ENCODE results near the gene NUDT6.
A peak's percentile ranks its signal among the peaks of the same experiment; 100 is the strongest.

Gene NUDT6

DNA sequence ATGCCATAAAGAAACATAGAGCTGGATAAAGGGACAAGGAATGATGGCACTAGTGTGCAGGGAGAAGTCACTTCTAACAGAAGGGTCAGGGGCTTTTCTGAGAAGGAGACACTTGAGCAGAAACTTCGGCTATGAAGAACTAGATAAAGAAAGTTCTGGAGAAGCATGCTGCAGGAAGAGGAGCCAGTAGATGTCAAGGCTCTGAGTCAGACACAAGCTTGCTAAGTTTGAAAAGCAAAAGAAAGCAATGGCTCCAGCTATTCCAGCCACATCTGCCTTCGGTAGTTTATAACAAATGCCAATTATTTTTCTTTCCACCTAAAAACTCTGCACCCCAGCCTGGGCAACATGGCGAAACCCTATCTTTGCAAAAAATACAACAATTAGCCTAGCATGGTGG lies 7.5 kb downstream of the NUDT6 start:
- DNase-seq (ENCODE audit: low read depth, low spot score) = no peak
- no peak overlapping the region for H3K27ac ChIP-seq

DNA sequence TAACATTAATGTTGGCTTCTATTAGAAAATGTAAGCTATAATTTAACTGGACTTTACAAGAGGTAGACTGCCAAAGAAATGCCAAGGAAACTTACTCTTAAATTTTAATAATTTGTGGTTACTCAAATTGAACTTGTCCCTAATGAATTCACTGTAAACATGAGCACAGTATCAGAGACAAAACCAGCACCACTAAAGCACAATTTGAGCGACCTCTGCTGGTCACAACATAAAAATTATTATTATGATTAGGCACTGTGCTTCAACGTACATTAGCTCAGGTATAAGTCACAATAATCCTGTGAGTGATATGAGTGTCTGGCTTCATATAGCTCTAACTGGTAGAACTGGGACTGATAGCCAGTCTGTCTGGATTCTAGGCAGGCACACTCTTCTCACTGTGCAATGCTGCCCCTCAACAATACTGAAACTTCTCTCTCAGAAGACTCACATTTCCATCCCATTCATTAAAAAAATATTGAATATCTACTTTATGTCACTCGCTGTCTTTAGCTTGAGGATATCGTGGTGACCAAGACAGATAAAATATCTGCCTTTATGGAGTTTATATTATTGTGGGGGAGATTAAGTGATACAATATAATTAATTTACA lies 8.0 kb downstream of the NUDT6 start:
- no peak for DNase-seq (ENCODE audit: low read depth, low spot score)
- H3K27ac ChIP-seq = no peak overlapping the region

DNA sequence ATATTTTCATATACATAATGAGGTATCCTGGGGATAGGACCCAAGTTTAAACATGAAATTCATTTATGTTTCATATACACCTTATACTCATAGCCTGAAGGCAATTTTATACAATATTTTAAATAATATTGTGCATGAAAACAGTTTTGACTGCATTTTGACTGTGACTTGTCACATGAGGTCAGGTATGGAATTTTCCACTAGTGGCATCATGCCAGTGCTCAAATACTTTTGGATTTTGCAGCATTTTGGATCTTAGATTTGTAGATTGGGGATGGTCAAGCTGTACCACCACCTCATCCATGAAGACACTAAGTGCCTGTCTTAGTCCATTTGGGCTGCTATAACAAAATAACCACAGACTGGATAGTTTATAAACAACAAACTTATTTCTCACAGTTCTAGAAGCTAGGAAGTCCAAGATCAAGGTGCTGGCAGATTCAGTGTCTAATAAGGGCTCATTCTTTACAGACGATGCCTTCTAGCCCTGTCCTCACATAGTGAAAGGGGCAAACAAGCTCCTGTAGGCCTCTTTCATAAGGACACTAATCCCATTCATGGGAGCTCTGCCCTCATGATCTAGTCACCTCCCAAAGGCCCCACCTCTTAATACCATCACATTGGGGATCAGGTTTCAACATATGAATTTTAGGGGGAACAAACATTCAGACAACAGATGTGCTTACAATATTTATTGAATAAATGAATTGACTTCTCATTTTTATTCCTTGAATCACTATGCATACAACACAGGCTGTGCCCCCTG lies 9.4 kb downstream of the NUDT6 start:
- H3K27ac ChIP-seq = no peak overlapping the region
- DNase-seq (ENCODE audit: low read depth, low spot score) = no peak

DNA sequence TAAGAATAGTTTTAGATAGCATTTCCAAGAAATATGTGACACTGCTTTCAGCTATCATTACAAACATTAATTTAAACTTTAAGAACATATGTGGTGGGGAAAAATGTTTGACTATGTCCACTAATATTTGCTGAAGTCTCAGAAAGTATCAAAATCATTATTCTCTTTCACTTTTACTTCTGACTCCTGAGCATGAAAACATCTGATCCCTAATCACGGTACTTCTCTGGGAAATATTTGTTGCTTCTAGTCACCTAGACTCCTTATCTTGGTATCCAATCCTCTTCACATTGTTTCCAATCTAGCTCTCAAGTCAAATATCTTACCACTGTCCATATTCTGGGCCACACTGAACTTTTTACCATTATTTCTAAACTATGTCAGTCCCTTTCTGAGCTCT lies 10.8 kb downstream of the NUDT6 start:
- H3K27ac ChIP-seq = no peak overlapping the region
- DNase-seq (ENCODE audit: low read depth, low spot score) = no peak

DNA sequence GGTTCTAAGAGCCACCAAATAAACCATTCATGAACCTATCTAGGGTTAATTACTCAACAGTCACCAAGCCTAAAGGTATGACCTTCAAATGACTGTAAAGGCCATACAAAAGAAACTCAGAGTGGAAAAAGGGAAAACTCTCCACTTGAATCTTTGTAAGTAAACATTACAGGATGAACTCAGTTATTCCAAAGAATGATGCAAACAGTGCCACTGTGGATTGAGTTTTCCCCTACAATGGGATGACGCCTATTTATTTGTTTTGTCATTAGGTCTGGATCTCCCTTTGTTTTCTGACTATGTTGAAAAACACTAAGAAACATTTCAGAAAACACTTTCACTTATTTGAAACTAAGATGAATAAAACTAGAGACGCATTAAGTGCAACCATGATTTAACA lies 12.7 kb downstream of the NUDT6 start:
- DNase-seq (ENCODE audit: low read depth, low spot score) = no peak
- H3K27ac ChIP-seq = no peak overlapping the region

DNA sequence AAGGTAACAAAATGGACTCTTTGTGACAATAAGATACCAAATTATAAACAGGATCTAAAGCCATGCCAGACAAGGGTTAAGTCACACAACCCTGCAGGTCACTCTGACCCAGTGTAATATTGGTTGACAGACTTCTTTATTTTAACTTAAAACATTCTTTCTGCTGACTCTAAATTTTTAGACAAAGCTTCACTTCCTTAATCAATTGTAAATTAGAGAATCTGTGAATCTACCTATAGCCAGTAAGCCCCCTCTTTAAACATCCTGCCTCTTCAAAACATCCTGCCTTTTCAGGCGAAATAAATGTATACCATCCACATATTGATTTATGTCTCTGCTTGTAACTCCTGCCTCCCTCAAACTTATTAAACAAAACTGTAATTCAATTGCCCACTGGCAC lies 14.2 kb downstream of the NUDT6 start:
- DNase-seq (ENCODE audit: low read depth, low spot score) = no peak
- no peak overlapping the region for H3K27ac ChIP-seq

DNA sequence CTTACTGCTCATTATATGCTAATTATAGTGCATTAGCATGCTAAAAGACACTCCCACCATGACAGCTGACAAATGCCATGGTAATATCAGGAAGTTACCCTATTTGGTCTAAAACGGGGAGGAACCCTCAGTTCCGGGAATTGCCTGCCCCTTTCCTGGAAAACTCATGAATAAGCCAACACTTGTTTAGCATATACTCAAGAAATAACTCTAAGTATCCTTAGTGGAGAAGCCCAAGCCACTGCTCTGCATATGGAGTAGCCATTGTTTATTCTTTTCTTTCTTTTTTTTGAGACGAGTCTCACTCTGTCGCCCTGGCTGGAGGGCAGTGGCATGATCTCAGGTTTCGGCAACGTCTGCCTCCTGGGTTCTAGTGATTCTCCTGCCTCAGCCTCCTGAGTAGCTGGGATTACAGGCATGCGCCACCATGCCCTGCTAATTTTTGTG lies 15.5 kb downstream of the NUDT6 start:
- DNase-seq (ENCODE audit: low read depth, low spot score) = no peak
- no peak overlapping the region for H3K27ac ChIP-seq

DNA sequence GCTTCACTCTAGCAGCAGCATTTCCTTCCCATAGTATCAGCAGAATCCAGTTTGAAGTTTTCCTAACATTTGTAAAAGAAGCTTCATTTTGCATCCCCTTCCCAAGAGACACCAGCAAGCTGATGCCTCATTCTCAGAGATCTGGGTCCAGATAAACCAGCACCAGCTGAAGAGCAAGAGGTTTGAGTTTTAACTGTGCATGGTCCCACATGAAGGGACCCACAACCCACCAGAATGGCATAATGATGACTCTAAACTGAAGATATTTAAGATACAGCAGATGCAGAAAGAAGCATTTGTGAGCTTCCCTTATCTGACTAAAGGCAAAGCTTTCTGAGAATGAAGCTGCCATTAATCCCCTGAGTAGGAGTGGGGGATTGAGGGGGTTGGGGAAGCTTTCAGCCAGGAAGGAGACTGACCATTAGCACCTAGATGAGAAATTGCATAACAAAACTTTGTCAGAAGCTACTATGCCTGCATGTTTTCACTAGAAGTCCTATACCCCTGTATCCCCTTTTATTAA lies 18.6 kb downstream of the NUDT6 start:
- DNase-seq (ENCODE audit: low read depth, low spot score) = no peak
- H3K27ac ChIP-seq = no peak overlapping the region

DNA sequence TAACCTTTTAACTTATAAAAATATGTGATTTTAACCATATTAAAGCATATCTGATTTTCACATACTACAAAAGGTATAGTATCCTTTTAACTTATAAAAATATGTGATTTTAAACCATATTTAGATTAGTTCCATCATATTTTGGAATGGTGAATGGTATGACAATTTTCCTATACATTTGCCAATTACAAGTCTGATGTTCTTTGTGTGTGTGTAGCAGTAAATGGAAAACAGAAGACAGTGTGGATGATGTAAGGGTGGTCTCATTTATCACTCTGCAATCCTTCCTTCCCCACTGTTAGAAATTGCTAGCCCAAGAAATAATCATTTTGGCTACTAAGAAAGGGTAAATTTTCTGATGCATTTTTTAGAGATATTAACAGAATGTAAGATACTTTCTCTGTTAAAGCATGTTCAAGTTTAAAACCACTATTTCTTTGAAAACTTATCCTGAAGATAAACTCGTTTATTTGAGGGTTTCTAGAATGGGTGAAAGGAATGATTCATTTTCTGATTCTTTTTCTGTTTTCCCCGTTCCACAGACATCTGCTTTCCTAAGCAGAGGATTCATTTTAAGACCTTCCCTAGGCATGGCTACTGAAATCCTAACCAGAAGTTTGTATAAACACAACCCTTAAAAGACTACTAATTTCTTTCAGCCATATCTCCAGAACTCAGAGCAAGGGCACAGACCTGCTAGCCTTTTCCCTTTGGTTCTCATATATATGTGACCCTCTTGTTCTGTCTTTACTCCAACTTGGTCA lies 21.0 kb downstream of the NUDT6 start:
- no peak overlapping the region for H3K27ac ChIP-seq
- DNase-seq (ENCODE audit: low read depth, low spot score) = no peak

DNA sequence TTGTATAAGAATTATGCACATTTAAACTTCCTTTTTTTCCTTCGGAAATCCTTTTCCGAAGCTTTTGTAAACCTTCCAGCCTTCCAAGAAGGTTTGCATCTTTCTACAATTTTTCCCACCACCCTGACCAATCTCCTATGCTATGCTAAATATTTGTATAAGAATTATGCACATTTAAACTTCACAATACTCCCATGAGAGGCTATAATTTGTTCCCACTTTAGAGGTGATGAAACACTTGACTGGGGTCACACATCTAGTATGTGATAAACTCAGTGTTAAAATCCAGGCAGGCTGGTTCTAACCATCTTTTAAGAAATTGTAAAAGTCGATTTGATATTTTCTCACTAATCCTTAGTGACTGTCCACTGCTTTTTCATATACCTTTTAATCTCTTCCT lies 22.1 kb downstream of the NUDT6 start:
- DNase-seq (ENCODE audit: low read depth, low spot score) = no peak
- H3K27ac ChIP-seq = no peak overlapping the region

DNA sequence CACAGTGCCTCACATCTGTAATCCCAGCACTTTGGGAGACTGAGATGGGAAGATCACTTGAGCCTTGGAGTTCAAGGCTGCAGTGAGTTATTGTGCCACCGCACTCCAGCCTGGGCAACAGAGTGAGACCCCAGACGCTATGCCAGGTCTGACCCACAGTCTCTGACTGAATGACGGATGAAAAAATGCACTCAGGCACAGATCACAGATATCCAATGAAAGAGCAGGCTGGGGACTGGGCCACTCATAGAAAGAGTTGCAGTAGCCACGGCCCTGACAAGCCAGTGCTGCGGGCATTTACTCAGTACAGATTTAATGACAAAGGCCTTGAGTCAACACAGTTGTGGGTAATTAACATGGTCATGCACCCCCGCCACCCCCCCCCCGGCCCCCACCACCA lies 22.7 kb downstream of the NUDT6 start:
- DNase-seq (ENCODE audit: low read depth, low spot score) = no peak
- H3K27ac ChIP-seq = no peak overlapping the region

DNA sequence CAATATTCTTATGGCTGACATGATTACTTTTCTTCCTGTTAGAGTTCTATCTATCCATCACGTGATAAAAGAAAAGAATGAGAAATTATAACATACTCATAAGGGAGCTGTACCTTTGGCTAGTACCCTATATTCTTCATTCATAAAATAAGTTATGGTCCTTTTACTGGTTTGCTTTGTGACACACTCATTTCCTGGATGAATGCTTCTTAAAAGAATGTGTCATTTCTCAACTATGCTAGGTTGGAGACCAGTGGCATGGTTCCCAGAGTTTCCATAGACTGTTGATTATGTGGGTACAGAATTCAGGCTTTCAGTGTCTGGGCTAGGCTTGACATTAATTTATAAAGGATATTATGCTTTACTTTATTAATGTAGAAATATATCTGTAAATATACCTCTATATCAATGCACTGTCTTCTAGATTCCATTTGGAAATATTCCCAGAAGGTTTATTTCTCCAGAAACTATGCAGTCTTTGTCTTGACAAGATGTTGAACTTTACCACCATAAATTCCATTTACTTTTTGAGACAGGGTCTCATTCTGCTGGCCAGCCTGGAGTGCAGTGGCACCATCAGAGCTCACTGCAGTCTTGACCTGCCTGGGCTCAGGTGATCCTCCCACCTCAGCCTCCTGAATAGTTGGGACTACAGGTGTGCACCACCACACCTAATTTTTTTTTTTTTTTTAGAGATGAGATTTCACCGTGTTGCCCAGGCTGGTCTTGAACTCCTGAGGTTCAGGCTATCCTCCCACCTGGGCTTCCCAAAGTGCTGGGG lies 23.8 kb downstream of the NUDT6 start:
- peak overlapping the region; percentile 84 for H3K27ac ChIP-seq
- DNase-seq (ENCODE audit: low read depth, low spot score) = peak; percentile 36

DNA sequence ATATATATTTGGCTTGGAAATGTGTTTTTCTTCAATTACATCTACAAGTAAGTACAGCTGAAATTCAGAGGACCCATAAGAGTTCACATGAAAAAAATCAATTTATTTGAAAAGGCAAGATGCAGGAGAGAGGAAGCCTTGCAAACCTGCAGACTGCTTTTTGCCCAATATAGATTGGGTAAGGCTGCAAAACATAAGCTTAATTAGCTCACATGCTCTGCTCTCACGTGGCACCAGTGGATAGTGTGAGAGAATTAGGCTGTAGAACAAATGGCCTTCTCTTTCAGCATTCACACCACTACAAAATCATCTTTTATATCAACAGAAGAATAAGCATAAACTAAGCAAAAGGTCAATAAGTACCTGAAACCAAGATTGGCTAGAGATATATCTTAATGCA lies 26.1 kb downstream of the NUDT6 start:
- H3K27ac ChIP-seq = no peak overlapping the region
- no peak for DNase-seq (ENCODE audit: low read depth, low spot score)

DNA sequence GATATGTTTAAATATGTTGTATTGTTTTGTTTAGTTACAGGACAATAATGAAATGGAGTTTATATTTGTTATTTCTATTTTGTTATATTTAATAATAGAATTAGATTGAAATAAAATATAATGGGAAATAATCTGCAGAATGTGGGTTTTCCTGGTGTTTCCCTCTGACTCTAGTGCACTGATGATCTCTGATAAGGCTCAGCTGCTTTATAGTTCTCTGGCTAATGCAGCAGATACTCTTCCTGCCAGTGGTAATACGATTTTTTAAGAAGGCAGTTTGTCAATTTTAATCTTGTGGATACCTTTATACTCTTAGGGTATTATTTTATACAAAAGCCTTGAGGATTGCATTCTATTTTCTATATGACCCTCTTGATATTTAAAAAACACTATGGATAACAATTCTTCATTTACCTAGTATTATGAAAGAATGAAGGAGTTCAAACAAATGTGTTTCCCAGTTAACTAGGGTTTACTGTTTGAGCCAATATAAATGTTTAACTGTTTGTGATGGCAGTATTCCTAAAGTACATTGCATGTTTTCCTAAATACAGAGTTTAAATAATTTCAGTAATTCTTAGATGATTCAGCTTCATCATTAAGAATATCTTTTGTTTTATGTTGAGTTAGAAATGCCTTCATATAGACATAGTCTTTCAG lies 26.9 kb downstream of the NUDT6 start:
- no peak overlapping the region for H3K27ac ChIP-seq
- DNase-seq (ENCODE audit: low read depth, low spot score) = no peak

DNA sequence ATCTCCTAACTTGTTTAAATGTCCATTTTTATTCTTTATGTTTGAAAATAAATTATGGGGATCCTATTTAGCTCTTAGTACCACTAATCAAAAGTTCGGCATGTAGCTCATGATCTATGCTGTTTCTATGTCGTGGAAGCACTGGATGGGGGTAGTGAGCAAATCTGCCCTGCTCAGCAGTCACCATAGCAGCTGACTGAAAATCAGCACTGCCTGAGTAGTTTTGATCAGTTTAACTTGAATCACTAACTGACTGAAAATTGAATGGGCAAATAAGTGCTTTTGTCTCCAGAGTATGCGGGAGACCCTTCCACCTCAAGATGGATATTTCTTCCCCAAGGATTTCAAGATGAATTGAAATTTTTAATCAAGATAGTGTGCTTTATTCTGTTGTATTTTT lies 27.6 kb downstream of the NUDT6 start:
- no peak for DNase-seq (ENCODE audit: low read depth, low spot score)
- H3K27ac ChIP-seq = no peak overlapping the region

DNA sequence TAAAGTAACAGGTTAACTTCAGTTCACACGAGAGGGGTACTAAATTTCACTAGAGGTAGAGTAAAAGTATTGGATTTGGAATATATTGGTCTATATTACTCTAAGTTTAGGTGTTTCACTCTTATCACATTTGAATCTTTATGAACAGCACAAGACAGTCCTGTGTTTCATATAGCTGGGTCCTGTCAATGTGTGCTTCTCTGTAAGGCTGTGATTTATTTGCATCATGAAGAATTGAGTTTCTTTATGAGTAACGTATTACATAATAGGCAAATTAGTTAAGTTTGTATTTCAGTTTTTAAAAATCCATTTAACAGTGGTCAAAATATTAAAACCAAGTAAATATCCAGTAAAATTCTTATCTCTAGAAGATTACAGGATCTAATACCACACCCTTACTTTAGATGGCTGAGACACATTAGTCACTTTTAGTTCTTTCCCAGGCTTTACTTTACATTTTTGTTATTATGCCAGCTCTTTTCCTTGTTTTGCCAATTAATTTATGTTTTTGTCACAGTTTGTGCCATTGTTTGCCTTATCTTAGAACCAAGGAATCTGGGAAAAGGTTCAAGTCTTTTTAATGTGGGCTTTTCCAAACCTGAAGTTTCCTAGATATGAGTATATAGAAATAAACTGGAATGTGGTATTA lies 32.1 kb downstream of the NUDT6 start:
- no peak for DNase-seq (ENCODE audit: low read depth, low spot score)
- peak overlapping the region; percentile 82 for H3K27ac ChIP-seq

DNA sequence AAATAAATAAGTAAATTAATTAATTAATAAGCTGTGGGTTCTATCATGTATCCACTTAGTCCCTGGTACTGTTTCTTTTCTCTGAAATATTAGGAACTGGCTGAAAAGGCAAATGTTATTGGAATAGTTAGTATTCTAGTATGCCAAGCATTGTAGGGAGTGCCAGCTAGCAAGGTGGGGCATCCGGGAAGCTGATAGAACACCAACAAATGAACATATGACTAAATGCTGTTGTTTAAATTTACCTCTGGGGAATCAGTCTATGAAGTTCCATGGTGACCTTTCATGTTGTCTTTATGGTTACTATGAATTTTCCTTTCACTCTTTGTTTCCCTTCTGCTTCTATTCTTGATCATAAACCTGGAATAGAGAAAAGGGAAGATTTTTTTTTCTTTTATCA lies 32.7 kb downstream of the NUDT6 start:
- H3K27ac ChIP-seq = peak overlapping the region; percentile 82
- DNase-seq (ENCODE audit: low read depth, low spot score) = no peak

DNA sequence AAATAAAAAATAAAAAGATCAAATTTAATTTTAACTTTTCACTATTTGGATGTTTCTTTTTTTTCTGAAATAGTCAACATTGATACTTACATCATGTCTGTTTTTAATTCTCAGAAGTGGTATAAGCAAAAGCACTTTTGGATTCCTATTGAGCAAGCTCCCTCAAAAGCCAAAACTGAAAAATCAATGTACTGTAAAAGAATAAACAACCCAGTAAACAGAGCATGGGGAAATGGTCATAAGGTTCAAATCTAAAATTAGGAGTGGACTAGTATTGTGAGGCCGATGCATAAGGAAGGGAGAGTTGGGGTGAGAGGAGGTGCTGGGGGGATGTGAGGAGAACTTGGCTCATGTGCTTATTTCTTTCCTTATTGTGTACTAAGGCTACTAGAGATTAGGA lies 37.9 kb downstream of the NUDT6 start:
- no peak for DNase-seq (ENCODE audit: low read depth, low spot score)
- H3K27ac ChIP-seq = no peak overlapping the region

Data from epithelial cell of prostate (primary cell).